GM23338 (cell line): ENCODE results near the gene LRMDA. TPM values are rescaled to one million over a fixed set of nuclear protein-coding genes. Genes with fewer than 3 reads are reported as not detected.

ENCODE experiments used
- ATAC-seq: fragments of 200-7000 bp; cut with Tn5 transposase; 3 replicates; pipeline ENCODE4 v1.9.1; 2020
- DNase-seq: peaks from one replicate; pipeline ENCODE4 v3.0.0-alpha.2; 2015; ENCODE audit warnings: low spot score
- H2AFZ ChIP-seq: fragments of 200-600 bp; sonication (generic); 2 replicates; pipeline ENCODE4 v1.8.0; 2016; ENCODE audit warnings: antibody characterized with exemption, mild to moderate bottlenecking, moderate library complexity
- H3F3A ChIP-seq: fragments of 200-600 bp; sonication (generic); replicated peaks from 2 replicates; pipeline ENCODE4 v1.8.0; 2017; ENCODE audit warnings: antibody characterized with exemption, mixed run types, low read depth
- H3K27ac ChIP-seq: fragments of 200-600 bp; sonication (generic); 2 replicates; pipeline ENCODE4 v1.6.1; 2016; ENCODE audit warnings: low read depth
- H3K27me3 ChIP-seq: fragments of 200-600 bp; sonication (generic); 2 replicates; pipeline ENCODE4 v1.8.0; 2016; ENCODE audit warnings: mild to moderate bottlenecking, mixed run types, moderate library complexity; ENCODE audit not compliant: insufficient read depth
- H3K36me3 ChIP-seq: fragments of 200-600 bp; sonication (generic); 2 replicates; pipeline ENCODE4 v1.8.0; 2016; ENCODE audit warnings: mild to moderate bottlenecking; ENCODE audit not compliant: insufficient read depth
- H3K4me1 ChIP-seq: fragments of 200-600 bp; sonication (generic); 2 replicates; pipeline ENCODE4 v1.8.0; 2016; ENCODE audit warnings: mild to moderate bottlenecking, moderate library complexity; ENCODE audit not compliant: insufficient read depth
- H3K4me2 ChIP-seq: fragments of 200-600 bp; sonication (generic); 2 replicates; pipeline ENCODE4 v1.7.1; 2017; ENCODE audit warnings: mixed run types
- H3K4me3 ChIP-seq: fragments of 200-600 bp; sonication (generic); 2 replicates; pipeline ENCODE4 v1.6.1; 2016; ENCODE audit warnings: mixed run types
- H3K79me2 ChIP-seq: fragments of 200-600 bp; sonication (generic); replicated peaks from 2 replicates; pipeline ENCODE4 v1.8.0; 2017; ENCODE audit warnings: mild to moderate bottlenecking; ENCODE audit not compliant: insufficient read depth
- H3K9me2 ChIP-seq: fragments of 200-600 bp; sonication (generic); 2 replicates; pipeline ENCODE4 v1.8.0; 2017; ENCODE audit not compliant: insufficient read depth
- H4K20me1 ChIP-seq: fragments of 200-600 bp; sonication (generic); replicated peaks from 2 replicates; pipeline ENCODE4 v1.8.0; 2017; ENCODE audit warnings: mild to moderate bottlenecking; ENCODE audit not compliant: insufficient read depth
- H3K27ac Mint-ChIP-seq: 2 replicates; pipeline ENCODE4 v1.8.0; 2020; ENCODE audit warnings: inconsistent platforms, mild to moderate bottlenecking, moderate library complexity, mixed read lengths
- H3K27me3 Mint-ChIP-seq: 3 replicates; pipeline ENCODE4 v1.8.0; 2022; ENCODE audit warnings: low read depth, mild to moderate bottlenecking, moderate library complexity, mixed read lengths, inconsistent platforms; ENCODE audit not compliant: insufficient read depth, poor library complexity
- H3K36me3 Mint-ChIP-seq: 3 replicates; pipeline ENCODE4 v1.8.0; 2021; ENCODE audit warnings: low read depth, mild to moderate bottlenecking, inconsistent platforms, moderate library complexity, mixed read lengths
- H3K4me1 Mint-ChIP-seq: 3 replicates; pipeline ENCODE4 v1.8.0; 2020; ENCODE audit warnings: mild to moderate bottlenecking, inconsistent platforms, mixed read lengths
- H3K4me3 Mint-ChIP-seq: 3 replicates; pipeline ENCODE4 v1.8.0; 2021; ENCODE audit warnings: moderate library complexity, mild to moderate bottlenecking, inconsistent platforms, mixed read lengths
- H3K9me3 Mint-ChIP-seq: 3 replicates; pipeline ENCODE4 v1.8.0; 2020; ENCODE audit warnings: moderate library complexity, mild to moderate bottlenecking, inconsistent platforms, mixed read lengths
- CREB1 ChIP-seq: fragments of 250-450 bp; sonication (Bioruptor Pico); IDR thresholded peaks from 2 replicates; pipeline ENCODE4 v1.5.0; 2020; ENCODE audit warnings: low read depth, mild to moderate bottlenecking, moderate library complexity
- EZH2 ChIP-seq: fragments of 200-600 bp; sonication (generic); IDR thresholded peaks from one replicate; pipeline ENCODE4 v1.8.0; 2017; ENCODE audit warnings: antibody characterized with exemption, mild to moderate bottlenecking, low read depth; ENCODE audit not compliant: unreplicated experiment
- EZH2phosphoT487 ChIP-seq: fragments of 200-600 bp; sonication (generic); IDR thresholded peaks from one replicate; pipeline ENCODE4 v1.8.1; 2018; ENCODE audit warnings: antibody characterized with exemption; ENCODE audit not compliant: unreplicated experiment
- NANOG ChIP-seq: IDR thresholded peaks from 2 replicates; pipeline ENCODE4 v1.6.1; 2016; ENCODE audit warnings: antibody characterized with exemption, borderline replicate concordance
- POLR2AphosphoS5 ChIP-seq: IDR thresholded peaks from 2 replicates; pipeline ENCODE4 v1.6.1; 2016; ENCODE audit warnings: antibody characterized with exemption, low read depth
- STAT1 ChIP-seq: IDR thresholded peaks from one replicate; pipeline ENCODE4 v1.6.1; 2016; ENCODE audit warnings: antibody characterized with exemption; ENCODE audit not compliant: unreplicated experiment
- ZNF462 ChIP-seq: fragments of 250-450 bp; sonication (Bioruptor Pico); IDR thresholded peaks from 2 replicates; pipeline ENCODE4 v1.5.0; 2020; ENCODE audit warnings: mild to moderate bottlenecking, moderate library complexity
- polyA plus RNA-seq: library from polyadenylated mRNA; unstranded; fragments of >200 nt; fragmentation: Nextera tagmentation; extraction: Ambion mirVana; gene quantifications from 2 replicates; pipeline ENCODE4 v1.2.1, GENCODE V29; 2016
- total RNA-seq: library from RNA; depleted of rRNA; stranded (reverse); fragments of >200 nt; shearing (Covaris generic); gene quantifications from 2 replicates; pipeline ENCODE4 v1.2.3, GENCODE V29; 2014

The LRMDA gene
- total and polyA plus RNA-seq, 2 experiments from 2014 or later: 0.90 to 1.8 TPM

- DNase-seq (no peak), ATAC-seq (no peak)
- H4K20me1 ChIP-seq: no peaks in the 10 kb centered on the region
- H3K4me2 ChIP-seq: no peak overlapping the region
- peaks cover 11% of the 10 kb centered on the region for H3K9me2 ChIP-seq
- peaks cover 10% of the 10 kb centered on the region; the same call in 1 of the 2 replicates for H3K4me1 ChIP-seq
- H3K4me3 ChIP-seq: no peak overlapping the region
- Mint-ChIP-seq H3K27me3 (peaks cover 2% of the 10 kb centered on the region), H3K36me3 (no peaks in the 10 kb centered on the region), H3K4me1 (peaks cover 19% of the 10 kb centered on the region), H3K9me3 (no peaks in the 10 kb centered on the region; the same call in 2 of the 3 replicates), H3K27ac (no peak overlapping the region), H3K4me3 (no peak overlapping the region)
- H3K79me2 ChIP-seq: no peaks in the 10 kb centered on the region
- H2AFZ ChIP-seq: no peak overlapping the region
- TF ChIP-seq NANOG (no peak), ZNF462 (CRISPR knock-in tag) (no peak), EZH2phosphoT487 (no peak)
- no peaks in the 10 kb centered on the region for H3K36me3 ChIP-seq
- H3K27me3 ChIP-seq: no peaks in the 10 kb centered on the region
- H3K27ac ChIP-seq: no peak overlapping the region
- no peaks in the 10 kb centered on the region for H3F3A ChIP-seq
These were observed 969.6 kb downstream of the LRMDA start for GRCh38 chr10:76401006-76401405.

DNA sequence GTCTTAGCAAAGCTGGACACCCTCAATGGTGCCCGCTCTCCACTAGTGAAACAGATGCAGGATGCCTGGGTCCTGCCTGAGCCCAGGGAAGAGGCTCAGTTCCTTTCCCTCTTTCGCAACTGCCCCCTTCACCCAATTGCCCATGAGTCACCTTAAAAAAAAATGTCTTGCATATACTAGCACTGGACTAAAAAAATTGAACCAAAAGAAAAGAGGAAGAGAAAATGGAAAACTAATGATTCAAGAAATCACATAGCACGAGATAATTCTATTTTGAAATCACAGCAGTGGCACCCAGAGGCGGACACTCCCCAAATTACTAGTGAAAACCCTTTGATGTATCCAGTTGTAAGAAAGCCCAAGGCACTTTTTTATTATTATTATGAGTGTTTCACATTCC, 972.5 kb downstream of the LRMDA start:
- Histone ChIP-seq H3K79me2 (no peaks in the 10 kb centered on the region), H3K36me3 (no peaks in the 10 kb centered on the region), H3K27ac (no peak overlapping the region), H3K9me2 (peaks cover 11% of the 10 kb centered on the region), H3K4me3 (no peak overlapping the region), H3K27me3 (no peaks in the 10 kb centered on the region), H3F3A (no peaks in the 10 kb centered on the region), H3K4me2 (no peak overlapping the region), H2AFZ (no peak overlapping the region), H3K4me1 (no peaks in the 10 kb centered on the region), H4K20me1 (no peaks in the 10 kb centered on the region)
- ATAC-seq: no peak
- Mint-ChIP-seq H3K36me3 (no peaks in the 10 kb centered on the region), H3K27ac (no peak overlapping the region), H3K4me3 (no peak overlapping the region), H3K4me1 (peaks cover 5% of the 10 kb centered on the region; the same call in 1 of the 3 replicates), H3K9me3 (no peaks in the 10 kb centered on the region; the same call in 2 of the 3 replicates), H3K27me3 (peaks cover 2% of the 10 kb centered on the region)
- no peak for DNase-seq
- TF ChIP-seq POLR2AphosphoS5 (no peak), CREB1 (CRISPR knock-in tag) (no peak), ZNF462 (CRISPR knock-in tag) (no peak), STAT1 (no peak), EZH2 (no peak)
